Parathyroid adenoma (tissue), 2 donors: ENCODE measurements around the gene SPON2.

Experiments
- H2AFZ ChIP-seq: fragments of 300-600 bp; sonication (generic); one replicate; pipeline ENCODE4 v1.7.0; 2017; ENCODE audit warnings: antibody characterized with exemption, mild to moderate bottlenecking
- H3K27ac ChIP-seq: fragments of 300-600 bp; sonication (generic); one replicate; pipeline ENCODE4 v1.7.0; 2017
- H3K27me3 ChIP-seq: fragments of 300-600 bp; sonication (generic); one replicate; pipeline ENCODE4 v1.7.0; 2017; ENCODE audit warnings: low read length; ENCODE audit not compliant: control insufficient read depth, insufficient read depth
- H3K36me3 ChIP-seq: fragments of 300-600 bp; sonication (generic); one replicate; pipeline ENCODE4 v1.7.0; 2017; ENCODE audit warnings: low read length; ENCODE audit not compliant: control insufficient read depth, insufficient read depth
- H3K4me1 ChIP-seq: fragments of 300-600 bp; sonication (generic); one replicate; pipeline ENCODE4 v1.7.0; 2017; ENCODE audit warnings: control low read depth
- H3K4me2 ChIP-seq: fragments of 300-600 bp; sonication (generic); one replicate; pipeline ENCODE4 v1.7.0; 2017; ENCODE audit warnings: low read length
- H3K4me3 ChIP-seq: fragments of 300-600 bp; sonication (generic); one replicate; pipeline ENCODE4 v1.7.0; 2017; ENCODE audit warnings: low read depth, low read length
- H3K79me2 ChIP-seq: fragments of 300-600 bp; sonication (generic); one replicate; pipeline ENCODE4 v1.7.0; 2017; ENCODE audit warnings: control low read depth
- H3K9ac ChIP-seq: fragments of 300-600 bp; sonication (generic); one replicate; pipeline ENCODE4 v1.7.0; 2017; ENCODE audit warnings: mild to moderate bottlenecking
- H3K9me3 ChIP-seq: fragments of 300-600 bp; sonication (generic); one replicate; pipeline ENCODE4 v1.7.0; 2017; ENCODE audit warnings: low read length; ENCODE audit not compliant: control insufficient read depth
- TF ChIP-seq, protein P1 (sequence below): fragments of 300-600 bp; sonication (generic); IDR thresholded peaks from one replicate; pipeline ENCODE4 v1.7.0; 2017; ENCODE audit warnings: antibody characterized with exemption, mild to moderate bottlenecking
- donor health status: primary hyperparathyroidism.

The SPON2 gene

DNA sequence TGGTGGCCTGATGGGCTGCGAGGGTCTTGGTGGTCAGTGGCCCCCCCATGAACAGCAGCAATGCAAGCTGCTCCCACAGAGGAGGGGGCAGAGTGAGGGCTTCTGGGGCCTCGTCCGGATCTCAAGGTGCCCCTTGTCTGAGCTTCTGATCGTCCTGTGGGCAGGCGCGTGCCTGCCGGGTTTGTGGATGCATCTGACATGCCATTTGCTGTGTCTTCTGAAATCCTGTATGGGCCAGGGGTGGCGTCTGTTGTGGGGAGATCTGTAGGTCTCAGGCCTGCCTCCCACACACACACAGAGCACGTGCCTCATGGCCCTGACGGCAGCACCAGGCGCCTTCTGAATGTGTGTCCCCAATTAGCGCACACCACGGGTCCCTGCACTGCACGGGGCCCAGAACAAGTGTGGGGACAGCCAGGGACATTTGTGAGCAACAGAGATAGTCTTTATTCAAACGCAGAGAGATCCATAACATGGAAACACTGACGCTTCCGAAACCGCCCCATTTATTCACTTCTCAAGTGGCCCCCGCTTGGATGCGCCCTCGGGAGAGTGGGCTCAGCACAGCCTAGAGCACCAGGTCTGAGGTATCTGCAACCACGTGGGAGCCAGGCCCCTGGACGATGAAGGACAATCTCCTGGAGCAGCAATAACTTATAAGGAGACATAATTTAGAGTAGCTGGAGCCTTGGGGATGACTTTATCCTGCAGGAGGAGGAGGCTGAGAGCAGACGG is 5.7 kb downstream of the SPON2 start:
- TF ChIP-seq, protein P1, sequence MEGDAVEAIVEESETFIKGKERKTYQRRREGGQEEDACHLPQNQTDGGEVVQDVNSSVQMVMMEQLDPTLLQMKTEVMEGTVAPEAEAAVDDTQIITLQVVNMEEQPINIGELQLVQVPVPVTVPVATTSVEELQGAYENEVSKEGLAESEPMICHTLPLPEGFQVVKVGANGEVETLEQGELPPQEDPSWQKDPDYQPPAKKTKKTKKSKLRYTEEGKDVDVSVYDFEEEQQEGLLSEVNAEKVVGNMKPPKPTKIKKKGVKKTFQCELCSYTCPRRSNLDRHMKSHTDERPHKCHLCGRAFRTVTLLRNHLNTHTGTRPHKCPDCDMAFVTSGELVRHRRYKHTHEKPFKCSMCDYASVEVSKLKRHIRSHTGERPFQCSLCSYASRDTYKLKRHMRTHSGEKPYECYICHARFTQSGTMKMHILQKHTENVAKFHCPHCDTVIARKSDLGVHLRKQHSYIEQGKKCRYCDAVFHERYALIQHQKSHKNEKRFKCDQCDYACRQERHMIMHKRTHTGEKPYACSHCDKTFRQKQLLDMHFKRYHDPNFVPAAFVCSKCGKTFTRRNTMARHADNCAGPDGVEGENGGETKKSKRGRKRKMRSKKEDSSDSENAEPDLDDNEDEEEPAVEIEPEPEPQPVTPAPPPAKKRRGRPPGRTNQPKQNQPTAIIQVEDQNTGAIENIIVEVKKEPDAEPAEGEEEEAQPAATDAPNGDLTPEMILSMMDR: no peak
- H3K4me1 ChIP-seq: no peaks in the 10 kb centered on the region
- H3K9ac ChIP-seq: no peak overlapping the region
- H3K27ac ChIP-seq: no peak overlapping the region
- H2AFZ ChIP-seq: peak overlapping the region; percentile 79
- H3K79me2 ChIP-seq: no peaks in the 10 kb centered on the region
- no peak overlapping the region for H3K4me2 ChIP-seq
- H3K4me3 ChIP-seq: no peak overlapping the region
- no peaks in the 10 kb centered on the region for H3K9me3 ChIP-seq
- H3K36me3 ChIP-seq: no peaks in the 10 kb centered on the region
- peaks cover 2% of the 10 kb centered on the region for H3K27me3 ChIP-seq

DNA sequence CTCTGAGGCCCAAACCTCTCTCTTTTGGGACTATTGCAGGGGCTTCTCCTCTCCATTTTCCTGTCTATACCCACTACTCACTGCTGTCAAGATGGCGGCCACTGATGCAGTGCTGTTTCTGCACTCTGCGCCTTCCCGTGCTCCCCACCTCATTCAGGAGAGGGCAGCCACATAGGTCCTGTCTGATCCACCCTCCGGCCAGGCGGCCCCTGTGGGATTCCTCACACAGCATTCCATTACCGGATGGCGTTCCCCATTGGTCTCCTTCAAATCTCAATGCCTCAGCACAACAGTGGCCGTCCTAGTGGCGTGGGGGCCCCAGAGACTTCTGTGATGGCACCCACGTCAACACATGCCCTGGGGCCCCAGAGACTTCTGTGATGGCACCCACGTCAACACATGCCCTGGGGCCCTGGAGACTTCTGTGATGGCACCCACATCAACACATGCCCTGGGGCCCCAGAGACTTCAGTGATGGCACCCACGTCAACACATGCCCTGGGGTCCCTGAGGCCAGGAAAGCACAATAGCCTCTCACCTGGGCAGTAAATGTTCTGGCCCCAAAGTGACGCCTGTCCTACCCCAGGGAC is 7.3 kb downstream of the SPON2 start:
- Histone ChIP-seq H3K9ac (no peak overlapping the region), H3K36me3 (no peaks in the 10 kb centered on the region), H3K27me3 (no peaks in the 10 kb centered on the region), H3K4me3 (no peak overlapping the region), H3K79me2 (no peaks in the 10 kb centered on the region), H3K4me2 (no peak overlapping the region), H3K4me1 (no peaks in the 10 kb centered on the region), H3K27ac (no peak overlapping the region), H2AFZ (no peak overlapping the region), H3K9me3 (no peaks in the 10 kb centered on the region)
- TF ChIP-seq, protein P1: no peak

DNA sequence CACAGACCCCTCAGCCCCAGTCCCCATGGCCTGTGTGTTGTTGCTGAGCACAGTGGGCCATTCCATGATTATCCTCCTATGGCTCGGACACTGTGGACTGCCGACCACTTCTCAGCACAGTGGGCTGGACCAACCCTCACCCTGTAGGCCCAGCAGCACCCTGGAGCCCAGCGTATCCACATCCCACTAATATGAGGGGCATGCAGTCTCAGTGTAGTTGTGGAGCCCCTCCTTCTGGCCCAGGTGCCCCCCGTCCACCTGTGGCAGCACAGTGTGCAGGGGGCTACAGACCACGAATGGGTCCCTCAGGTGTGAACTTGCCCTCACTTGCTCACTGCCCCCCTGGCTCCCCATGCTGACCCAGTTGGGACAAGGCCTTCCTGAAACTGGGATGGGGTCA is 7.9 kb downstream of the SPON2 start:
- H3K4me3 ChIP-seq: no peak overlapping the region
- H3K4me2 ChIP-seq: no peak overlapping the region
- TF ChIP-seq, protein P1: no peak
- H3K27ac ChIP-seq: no peak overlapping the region
- no peaks in the 10 kb centered on the region for H3K27me3 ChIP-seq
- H3K9me3 ChIP-seq: no peaks in the 10 kb centered on the region
- H3K9ac ChIP-seq: no peak overlapping the region
- H3K79me2 ChIP-seq: no peaks in the 10 kb centered on the region
- H3K36me3 ChIP-seq: no peaks in the 10 kb centered on the region
- H2AFZ ChIP-seq: no peak overlapping the region
- H3K4me1 ChIP-seq: no peaks in the 10 kb centered on the region

DNA sequence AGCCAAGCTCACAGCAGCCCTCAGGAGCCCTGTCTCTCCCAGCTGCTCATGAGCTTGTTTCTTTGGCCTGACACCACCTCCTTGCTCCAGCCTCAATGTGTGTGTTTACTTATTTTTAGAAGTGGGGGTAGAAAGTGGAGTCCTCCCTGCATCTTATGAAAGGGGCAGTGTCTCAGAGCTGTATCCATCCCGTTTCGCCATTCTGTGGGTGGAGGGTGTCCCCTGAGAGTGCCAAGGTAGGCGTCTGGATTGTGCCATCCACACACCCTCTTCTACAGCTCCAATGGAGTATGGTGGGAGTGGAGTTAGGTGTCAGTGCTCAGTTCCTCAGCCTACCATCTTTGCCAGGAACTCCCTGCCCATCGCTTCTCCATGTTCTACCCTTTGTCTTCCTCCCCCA is 8.3 kb downstream of the SPON2 start:
- TF ChIP-seq, protein P1: no peak

DNA sequence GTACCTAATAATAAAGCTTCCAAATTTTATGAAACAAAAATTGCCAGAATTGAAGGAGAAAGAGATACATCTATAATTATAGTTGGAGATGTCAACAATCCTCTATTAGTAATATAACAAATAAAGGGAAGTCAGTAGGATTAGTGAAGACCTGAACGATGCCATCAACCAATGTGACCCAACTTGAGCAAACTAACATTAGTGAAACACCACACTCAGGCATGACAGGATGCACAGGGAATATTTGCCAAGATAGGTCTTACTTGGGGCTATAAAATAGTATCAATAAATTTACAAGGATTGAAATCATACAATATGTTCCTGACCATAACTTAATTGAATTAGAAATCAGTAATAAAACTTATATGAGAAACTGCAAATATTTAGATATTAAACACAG is 12.0 kb downstream of the SPON2 start:
- no peak overlapping the region for H3K27ac ChIP-seq
- no peak overlapping the region for H3K4me3 ChIP-seq
- H3K9ac ChIP-seq: no peak overlapping the region
- no peaks in the 10 kb centered on the region for H3K9me3 ChIP-seq
- no peaks in the 10 kb centered on the region for H3K27me3 ChIP-seq
- no peak overlapping the region for H3K4me2 ChIP-seq
- H3K4me1 ChIP-seq: no peaks in the 10 kb centered on the region
- H3K79me2 ChIP-seq: no peaks in the 10 kb centered on the region
- no peak overlapping the region for H2AFZ ChIP-seq
- TF ChIP-seq, protein P1: no peak
- no peaks in the 10 kb centered on the region for H3K36me3 ChIP-seq

More for the DNA sequence above, 8.3 kb downstream of the SPON2 start:
- Histone ChIP-seq H3K4me3 (no peak overlapping the region), H3K79me2 (no peaks in the 10 kb centered on the region), H3K4me2 (no peak overlapping the region), H3K4me1 (no peaks in the 10 kb centered on the region), H3K9me3 (no peaks in the 10 kb centered on the region), H3K9ac (no peak overlapping the region), H3K27ac (no peak overlapping the region), H3K27me3 (no peaks in the 10 kb centered on the region), H2AFZ (no peak overlapping the region), H3K36me3 (no peaks in the 10 kb centered on the region)
